CD4-positive, alpha-beta T cell treated with Interleukin-6 for 4 hours (primary cell): ENCODE results near the gene OR1E2.
A peak's percentile ranks its signal among the peaks of the same experiment; 100 is the strongest.

Experiments
- DNase-seq: peaks from one replicate; pipeline ENCODE4 v3.0.0-alpha.2; 2020; ENCODE audit warnings: mixed read lengths

Gene OR1E2

DNA sequence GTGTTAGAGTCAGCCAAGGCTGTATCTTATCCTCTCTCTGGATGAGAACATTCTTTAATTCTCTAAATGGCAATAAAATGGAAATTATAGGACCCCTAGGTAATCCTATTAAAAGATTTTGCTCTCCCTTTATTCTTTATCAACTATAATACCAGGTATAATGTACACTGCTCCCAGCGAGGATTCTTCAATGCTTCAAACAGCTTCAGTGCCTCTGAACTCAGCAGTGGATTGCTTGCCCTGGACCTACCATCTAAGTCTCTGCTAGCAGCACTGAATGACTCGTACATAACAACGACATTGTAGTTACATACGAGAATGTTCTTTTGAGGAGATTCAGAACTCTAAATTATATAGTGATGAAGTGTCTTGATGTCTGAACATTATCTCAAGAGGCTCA, 43.9 kb downstream of the OR1E2 start:
- no peak for DNase-seq

GRCh38 chr17:3385869-3386816, 47.5 kb downstream of the OR1E2 start, which contains the start of gene OR3A2:
OR3A2 (minus strand) TSS chr17:3386308.
- peak; percentile 4 for DNase-seq
